Measurements from ENCODE around the gene OGFOD3.
"Not testable (repeated sequence)": the region's sequence is repeated elsewhere in the genome, so short reads cannot be mapped to it uniquely, and the experiment has no call there.

OGFOD3 gene

DNA sequence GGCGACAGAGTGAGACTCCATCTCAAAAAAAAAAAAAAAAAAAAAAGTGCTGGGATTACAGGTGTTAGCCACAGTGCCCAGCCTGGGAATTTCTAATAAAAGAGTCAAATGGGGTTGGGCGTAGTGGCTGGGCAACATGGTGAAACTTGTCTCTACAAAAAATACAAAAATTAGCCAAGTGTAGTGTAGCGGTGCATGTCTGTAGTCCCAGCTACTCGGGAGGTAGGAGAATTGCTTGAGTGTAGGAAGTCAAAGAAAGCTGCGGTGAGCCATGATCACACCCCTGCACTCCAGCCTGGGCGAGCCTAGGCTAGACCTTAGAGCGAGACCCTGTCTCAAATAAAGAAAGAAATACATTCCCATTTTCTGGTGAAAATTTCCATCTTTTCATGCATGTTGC lies 49.2 kb downstream of the OGFOD3 start:
- Histone ChIP-seq H3K4me3 (ENCODE audit: low read depth, low read length) (no peak overlapping the region), H3K27ac (no peak overlapping the region), H3K27me3 (ENCODE audit: insufficient read depth, low read depth, severe bottlenecking) (no peaks in the 10 kb centered on the region), H3K9me3 (ENCODE audit: severe bottlenecking) (no peaks in the 10 kb centered on the region), H3K36me3 (no peaks in the 10 kb centered on the region)
- no peak for DNase-seq
- TF ChIP-seq, protein P1, sequence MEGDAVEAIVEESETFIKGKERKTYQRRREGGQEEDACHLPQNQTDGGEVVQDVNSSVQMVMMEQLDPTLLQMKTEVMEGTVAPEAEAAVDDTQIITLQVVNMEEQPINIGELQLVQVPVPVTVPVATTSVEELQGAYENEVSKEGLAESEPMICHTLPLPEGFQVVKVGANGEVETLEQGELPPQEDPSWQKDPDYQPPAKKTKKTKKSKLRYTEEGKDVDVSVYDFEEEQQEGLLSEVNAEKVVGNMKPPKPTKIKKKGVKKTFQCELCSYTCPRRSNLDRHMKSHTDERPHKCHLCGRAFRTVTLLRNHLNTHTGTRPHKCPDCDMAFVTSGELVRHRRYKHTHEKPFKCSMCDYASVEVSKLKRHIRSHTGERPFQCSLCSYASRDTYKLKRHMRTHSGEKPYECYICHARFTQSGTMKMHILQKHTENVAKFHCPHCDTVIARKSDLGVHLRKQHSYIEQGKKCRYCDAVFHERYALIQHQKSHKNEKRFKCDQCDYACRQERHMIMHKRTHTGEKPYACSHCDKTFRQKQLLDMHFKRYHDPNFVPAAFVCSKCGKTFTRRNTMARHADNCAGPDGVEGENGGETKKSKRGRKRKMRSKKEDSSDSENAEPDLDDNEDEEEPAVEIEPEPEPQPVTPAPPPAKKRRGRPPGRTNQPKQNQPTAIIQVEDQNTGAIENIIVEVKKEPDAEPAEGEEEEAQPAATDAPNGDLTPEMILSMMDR (IDR thresholded peaks at IDR 0.05; ENCODE audit: low read depth, low read length) = no peak

DNA sequence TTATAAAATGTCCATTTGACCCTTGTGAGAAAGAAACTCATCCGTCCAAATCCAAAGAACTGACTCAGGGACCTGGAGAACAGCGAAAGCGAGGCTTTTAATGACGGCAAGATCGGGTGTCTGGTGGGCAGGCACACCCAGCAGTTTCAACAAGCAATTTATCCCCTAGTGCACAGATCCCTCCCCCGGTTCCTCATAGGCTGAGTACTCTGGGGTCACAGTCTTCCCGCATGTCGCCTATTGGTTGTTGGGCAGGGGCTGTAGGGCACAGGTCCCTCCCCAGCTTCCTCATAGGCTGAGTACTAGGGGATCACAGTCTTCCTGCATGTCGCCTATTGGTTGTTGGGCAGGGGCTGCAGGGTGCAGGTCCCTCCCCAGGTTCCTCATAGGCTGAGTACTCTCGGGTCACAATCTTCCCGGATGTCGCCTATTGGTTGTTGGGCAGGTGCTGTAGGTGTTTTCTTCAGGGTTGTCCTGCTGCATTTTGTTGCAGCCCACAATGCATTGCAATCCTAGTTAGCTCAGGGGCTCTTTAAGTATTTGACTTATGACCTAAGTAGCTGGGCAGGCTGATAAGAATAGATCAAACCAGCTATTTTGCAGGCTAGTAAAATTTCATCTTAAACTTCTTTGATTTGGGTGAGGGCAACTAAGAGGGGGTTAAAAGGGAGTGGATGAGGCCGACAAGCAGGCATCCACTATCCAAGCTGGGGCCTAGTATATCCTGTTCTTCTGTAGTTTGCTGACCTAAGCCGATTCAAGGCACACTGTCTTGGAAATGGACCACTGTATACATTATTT lies 50.5 kb downstream of the OGFOD3 start:
- DNase-seq = peak; percentile 68
- TF ChIP-seq, protein P1 (IDR thresholded peaks at IDR 0.05; ENCODE audit: low read depth, low read length) = no peak
- no peak overlapping the region for H3K27ac ChIP-seq
- no peak overlapping the region for H3K4me3 ChIP-seq (ENCODE audit: low read depth, low read length)
- no peaks in the 10 kb centered on the region for H3K9me3 ChIP-seq (ENCODE audit: severe bottlenecking)
- H3K27me3 ChIP-seq (ENCODE audit: insufficient read depth, low read depth, severe bottlenecking) = no peaks in the 10 kb centered on the region
- no peaks in the 10 kb centered on the region for H3K36me3 ChIP-seq

DNA sequence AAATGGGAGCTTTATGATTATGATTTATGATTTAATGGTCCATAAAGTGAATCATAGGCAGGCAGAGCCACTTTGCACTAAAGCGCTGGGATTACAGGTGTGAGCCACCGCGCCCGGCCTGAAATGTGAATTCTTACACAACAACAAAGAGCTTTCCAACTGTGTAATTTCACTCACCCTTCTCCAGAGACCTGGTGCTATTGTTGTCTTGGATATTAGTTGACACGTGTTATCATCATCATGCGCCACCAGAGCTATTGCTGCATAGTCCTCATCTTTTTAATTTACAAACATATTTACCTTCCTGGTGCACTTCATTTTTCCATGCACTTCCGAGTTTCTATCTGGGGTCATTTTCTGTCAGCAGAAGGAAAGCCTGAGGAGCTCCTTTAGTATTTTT lies 51.6 kb downstream of the OGFOD3 start:
- DNase-seq = no peak
- Histone ChIP-seq H3K4me3 (ENCODE audit: low read depth, low read length) (no peak overlapping the region), H3K27ac (no peak overlapping the region), H3K9me3 (ENCODE audit: severe bottlenecking) (no peaks in the 10 kb centered on the region), H3K36me3 (no peaks in the 10 kb centered on the region), H3K27me3 (ENCODE audit: insufficient read depth, low read depth, severe bottlenecking) (no peaks in the 10 kb centered on the region)
- TF ChIP-seq, protein P1 (IDR thresholded peaks at IDR 0.05; ENCODE audit: low read depth, low read length) = no peak

DNA sequence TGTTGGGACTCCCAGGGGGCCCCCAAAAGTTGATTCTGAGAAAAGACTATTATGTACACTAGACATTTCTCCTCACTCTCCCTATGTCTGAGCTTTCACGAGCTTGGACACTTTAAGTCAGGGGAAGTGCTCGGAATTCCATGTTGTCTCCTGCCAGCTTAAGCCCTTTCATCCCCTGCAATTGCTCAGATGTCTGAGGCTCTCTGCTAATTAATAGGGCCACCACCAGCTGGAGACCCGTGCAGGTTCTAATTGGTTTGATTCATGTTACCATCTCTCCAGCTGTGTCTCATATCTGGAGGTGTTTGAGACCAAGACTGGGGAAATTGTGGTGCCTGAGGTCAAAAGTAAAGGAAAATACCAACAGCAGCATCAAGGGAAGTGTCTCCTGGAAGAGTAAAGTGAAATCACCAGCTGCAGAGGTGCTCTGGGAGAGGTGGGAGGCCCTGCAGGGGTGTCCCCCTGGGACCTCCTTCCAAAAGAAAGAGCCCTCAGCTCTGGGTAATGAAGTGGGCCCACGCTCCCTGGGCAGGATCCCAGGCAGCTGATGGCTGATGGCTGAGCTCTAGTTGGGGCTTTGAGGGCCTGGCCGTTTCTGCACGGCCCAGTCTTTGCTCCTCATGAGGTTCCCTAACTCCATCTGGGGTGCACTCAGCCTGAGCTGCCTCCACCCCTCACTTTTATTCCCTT lies 52.6 kb downstream of the OGFOD3 start:
- DNase-seq = peak; percentile 69

DNA sequence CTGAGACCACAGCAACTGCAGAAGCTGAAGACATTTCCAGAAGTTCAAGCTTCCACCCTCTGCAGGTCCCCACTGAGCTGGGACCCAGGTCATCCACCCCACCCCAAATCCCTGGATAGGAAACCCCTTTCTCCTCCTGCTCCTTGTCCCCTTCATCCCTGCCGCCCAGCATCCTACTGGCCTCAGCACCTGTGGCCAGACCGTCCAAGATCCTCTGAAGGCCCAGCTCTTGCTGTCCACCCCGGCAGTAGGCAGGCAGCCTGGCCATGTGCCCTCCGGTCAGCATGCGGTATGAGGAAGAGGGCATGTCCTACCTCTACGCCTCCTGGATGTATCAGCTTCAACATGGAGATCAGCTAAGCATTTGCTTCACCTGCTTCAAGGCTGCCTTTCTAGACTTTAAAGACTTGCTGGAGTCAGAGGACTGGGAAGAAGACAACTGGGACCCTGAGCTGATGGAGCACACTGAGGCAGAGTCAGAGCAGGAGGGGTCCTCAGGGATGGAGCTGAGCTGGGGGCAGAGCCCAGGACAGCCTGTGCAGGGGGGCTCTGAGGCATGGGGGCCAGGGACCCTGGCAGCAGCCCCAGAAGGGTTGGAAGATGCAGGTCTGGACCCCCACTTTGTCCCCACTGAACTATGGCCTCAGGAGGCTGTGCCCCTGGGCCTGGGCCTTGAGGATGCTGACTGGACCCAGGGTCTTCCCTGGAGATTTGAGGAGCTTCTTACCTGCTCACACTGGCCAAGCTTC lies 56.3 kb downstream of the OGFOD3 start:
- H3K27ac ChIP-seq = no peak overlapping the region
- no peaks in the 10 kb centered on the region for H3K9me3 ChIP-seq (ENCODE audit: severe bottlenecking)
- H3K36me3 ChIP-seq = no peaks in the 10 kb centered on the region
- TF ChIP-seq, protein P1 (IDR thresholded peaks at IDR 0.05; ENCODE audit: low read depth, low read length) = no peak
- no peaks in the 10 kb centered on the region for H3K27me3 ChIP-seq (ENCODE audit: insufficient read depth, low read depth, severe bottlenecking)
- no peak overlapping the region for H3K4me3 ChIP-seq (ENCODE audit: low read depth, low read length)
- no peak for DNase-seq

More for the DNA sequence above, 52.6 kb downstream of the OGFOD3 start:
- H3K36me3 ChIP-seq = no peaks in the 10 kb centered on the region
- H3K9me3 ChIP-seq (ENCODE audit: severe bottlenecking) = no peaks in the 10 kb centered on the region
- H3K27me3 ChIP-seq (ENCODE audit: insufficient read depth, low read depth, severe bottlenecking) = no peaks in the 10 kb centered on the region
- peak overlapping the region; percentile 37 for H3K27ac ChIP-seq
- H3K4me3 ChIP-seq (ENCODE audit: low read depth, low read length) = no peak overlapping the region
- TF ChIP-seq, protein P1 (IDR thresholded peaks at IDR 0.05; ENCODE audit: low read depth, low read length) = no peak

DNA sequence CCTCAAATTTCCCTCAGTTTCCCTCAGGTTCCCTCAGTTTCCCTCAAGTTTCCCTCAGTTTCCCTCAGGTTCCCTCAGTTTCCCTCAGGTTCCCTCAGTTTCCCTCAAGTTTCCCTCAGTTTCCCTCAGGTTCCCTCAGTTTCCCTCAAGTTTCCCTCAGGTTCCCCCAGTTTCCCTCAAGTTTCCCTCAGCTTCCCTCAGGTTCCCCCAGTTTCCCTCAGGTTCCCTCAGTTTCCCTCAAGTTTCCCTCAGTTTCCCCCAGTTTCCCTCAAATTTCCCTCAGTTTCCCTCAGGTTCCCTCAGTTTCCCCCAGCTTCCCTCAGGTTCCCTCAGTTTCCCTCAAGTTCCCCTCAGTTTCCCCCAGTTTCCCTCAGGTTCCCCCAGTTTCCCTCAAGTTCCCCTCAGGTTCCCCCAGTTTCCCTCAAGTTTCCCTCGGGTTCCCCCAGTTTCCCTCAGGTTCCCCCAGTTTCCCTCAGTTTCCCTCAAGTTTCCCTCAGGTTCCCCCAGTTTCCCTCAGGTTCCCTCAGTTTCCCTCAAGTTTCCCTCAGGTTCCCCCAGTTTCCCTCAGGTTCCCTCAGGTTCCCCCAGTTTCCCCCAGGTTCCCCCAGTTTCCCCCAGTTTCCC lies 58.8 kb downstream of the OGFOD3 start:
- not testable (repeated sequence) for H3K4me3 ChIP-seq (ENCODE audit: low read depth, low read length); H3K27ac ChIP-seq; H3K27me3 ChIP-seq (ENCODE audit: insufficient read depth, low read depth, severe bottlenecking); DNase-seq; H3K9me3 ChIP-seq (ENCODE audit: severe bottlenecking); H3K36me3 ChIP-seq

All from WERI-Rb-1 (cell line).